Esophagus mucosa (tissue), 1 donor: ENCODE data around the gene ZNF438. TPM values are rescaled to one million over a fixed set of nuclear protein-coding genes. Genes with fewer than 3 reads are reported as not detected.

Source experiments
- ATAC-seq: fragments of 200-7000 bp; cut with Tn5 transposase; one replicate; pipeline ENCODE4 v1.9.1; 2020
- total RNA-seq: library from RNA; stranded (reverse); gene quantifications from one replicate; pipeline ENCODE4 v1.2.4, GENCODE V29; 2023
- donor health status: DM: yes; HTN: yes; CAD: no.

The ZNF438 gene
- total RNA-seq, 1 donor from 2014 or later, result 2.9 TPM

DNA sequence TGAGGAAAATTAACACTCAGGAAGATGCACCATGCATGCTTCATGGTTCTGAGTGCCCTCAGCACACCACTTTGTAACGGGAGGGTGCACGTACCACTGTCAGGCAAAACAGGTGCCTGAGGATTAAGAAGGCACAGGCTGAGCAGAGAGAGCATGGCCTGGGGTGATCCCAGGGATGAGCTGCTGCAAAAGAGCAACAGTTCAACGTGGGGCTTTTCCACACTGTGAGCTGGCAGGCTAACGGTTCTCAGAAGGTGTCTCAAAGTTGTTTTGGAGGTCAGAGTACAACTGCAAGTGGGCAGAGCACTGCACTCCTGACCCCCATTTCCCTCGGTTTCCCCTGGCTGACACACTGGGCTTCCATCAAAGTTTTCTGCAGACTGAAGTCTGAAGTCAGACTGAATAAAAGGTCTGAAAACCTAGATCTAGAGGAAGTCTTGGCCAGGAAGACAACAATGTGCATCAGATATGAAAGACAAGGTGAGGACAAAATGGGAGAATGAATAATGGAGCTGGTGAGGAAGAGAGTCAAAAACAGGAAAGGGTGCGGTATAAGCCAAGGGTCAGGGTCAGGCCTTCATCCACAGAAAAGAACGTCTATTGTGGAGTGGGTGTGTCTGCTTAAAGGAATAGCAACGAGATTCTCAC lies 20.5 kb downstream of the ZNF438 start:
- peak; percentile 65 for ATAC-seq

DNA sequence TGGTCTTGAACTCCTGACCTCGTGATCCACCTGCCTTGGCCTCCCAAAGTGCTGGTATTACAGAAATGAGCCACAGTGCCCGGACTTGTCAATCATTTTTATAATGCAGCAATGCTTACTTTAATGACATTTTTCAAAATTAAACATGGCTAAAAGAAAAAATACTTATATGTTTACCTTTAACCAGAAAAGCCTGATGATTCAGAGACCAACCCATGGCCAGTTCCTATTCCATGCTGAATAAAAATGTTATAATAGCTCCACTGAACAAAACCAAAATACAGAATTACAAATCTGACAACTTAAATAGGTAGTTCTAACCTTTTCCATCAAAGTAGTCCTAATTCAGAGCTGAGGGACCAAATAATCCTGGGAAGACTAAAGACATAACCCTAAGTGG lies 21.6 kb downstream of the ZNF438 start:
- ATAC-seq, result no peak

DNA sequence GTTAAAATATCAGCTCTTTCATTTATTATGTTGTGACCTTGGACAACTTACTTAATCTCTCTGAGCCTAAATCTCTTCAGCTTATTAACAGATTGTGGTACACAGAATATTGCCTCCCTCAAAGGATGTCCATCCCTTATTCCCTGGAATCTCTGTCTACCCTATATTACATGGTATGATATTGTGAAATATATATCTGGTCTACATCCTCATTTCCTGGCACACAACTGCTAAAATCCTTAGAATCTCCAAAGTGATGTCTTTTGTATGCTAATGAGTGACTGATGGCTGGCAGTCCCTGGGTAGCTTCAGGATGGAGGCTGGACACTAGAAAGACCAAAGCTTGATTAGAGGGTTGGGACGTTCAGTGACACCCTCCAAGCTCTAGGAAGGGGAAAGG lies 25.8 kb downstream of the ZNF438 start:
- ATAC-seq, result no peak

DNA sequence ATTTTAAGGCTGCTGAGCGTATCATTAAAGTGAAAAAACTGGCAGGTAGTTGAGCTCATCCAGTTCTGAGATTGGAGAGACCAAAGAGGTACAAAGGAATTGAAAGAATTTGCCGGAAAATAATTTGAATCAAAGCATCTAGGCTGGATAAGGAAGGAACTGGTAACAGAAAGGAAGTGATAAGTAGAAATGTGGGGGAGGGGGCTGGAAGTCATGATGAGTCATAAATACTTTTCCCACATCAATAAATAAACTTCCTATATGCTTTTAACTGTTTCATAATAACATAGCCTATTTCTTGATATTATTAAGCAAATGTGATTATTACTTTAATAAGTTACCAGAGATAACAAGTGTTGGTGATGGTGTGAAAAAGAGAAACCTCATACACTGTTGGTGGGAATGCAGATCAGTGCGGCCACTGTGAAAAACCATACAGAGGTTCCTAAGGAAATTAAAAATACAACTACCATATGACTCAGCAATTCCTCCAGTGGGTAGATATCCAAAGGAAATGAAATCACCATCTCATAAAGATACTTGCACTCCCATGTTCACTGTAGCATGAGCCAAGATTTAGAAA lies 27.0 kb downstream of the ZNF438 start:
- no peak for ATAC-seq

DNA sequence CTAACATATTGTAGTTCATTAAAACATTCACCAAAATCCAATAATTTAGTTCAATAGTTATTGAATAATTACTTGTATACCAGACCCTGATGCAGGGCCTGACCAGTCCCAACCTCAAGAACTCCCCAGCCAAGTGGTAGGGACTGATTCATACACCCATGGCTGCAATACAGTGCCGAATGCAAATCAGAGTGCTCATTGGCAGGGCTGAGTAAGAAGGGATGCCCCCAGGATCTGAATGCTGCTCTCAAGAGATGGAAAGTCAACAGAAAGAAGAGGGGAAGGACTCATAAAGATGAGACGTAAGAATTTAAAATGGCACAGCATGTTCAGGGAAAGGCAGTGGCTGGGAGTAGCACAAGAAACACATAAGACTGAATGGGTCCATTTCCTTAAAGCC lies 29.9 kb downstream of the ZNF438 start:
- no peak for ATAC-seq

DNA sequence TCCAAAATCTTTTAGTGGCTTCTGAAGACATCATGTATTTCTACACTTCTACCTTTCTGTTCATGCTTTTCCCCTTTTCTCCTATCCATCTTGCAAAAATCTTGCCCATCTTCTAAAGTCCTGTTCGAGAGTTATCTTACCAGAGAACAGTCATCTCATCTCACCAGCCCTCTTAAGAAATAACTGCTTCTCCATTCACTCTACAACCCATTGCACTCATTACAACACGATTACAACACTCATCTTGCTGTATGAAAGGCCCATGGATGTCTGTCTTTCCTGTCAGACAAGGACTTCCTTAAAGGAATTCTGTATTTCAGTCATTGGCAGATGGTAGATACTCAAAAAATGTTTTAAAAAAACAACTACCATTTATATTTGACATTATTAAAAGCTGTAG lies 30.8 kb downstream of the ZNF438 start:
- no peak for ATAC-seq

DNA sequence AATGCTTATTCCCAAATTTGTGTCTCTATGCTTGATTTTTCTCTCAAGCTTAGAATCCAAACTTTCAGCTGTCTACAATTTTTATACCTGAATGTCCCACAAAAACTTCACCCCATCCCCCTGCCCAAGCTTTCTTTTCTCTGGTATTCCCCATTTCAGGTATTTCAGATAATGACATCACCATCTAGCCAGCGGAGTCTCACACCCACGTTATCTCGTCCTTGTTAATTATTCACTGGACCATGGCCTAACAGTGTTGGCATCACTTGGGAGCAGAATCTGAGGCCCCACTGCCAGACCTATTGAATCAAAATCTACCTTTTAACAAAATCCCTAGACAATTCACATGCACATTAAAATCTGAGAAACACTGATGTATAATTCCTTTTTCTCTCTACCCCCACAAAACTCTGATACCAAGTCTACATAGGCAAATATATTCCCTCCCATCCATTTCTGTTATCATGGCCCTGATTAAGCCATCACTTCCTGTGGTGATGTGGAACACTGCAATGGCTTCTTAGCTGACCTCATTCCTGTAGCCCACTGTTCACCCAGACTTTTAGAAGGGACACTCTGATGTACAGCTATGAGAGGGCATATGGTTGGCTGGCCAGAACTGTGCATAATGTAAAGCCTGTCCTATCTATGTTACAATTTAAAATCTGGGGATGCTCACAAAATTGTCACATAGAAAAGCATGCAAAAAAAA lies 31.4 kb downstream of the ZNF438 start:
- no peak for ATAC-seq

- ATAC-seq, result peak; percentile 48
These were observed 32.5 kb downstream of the ZNF438 start for GRCh38 chr10:30999070-30999712.

DNA sequence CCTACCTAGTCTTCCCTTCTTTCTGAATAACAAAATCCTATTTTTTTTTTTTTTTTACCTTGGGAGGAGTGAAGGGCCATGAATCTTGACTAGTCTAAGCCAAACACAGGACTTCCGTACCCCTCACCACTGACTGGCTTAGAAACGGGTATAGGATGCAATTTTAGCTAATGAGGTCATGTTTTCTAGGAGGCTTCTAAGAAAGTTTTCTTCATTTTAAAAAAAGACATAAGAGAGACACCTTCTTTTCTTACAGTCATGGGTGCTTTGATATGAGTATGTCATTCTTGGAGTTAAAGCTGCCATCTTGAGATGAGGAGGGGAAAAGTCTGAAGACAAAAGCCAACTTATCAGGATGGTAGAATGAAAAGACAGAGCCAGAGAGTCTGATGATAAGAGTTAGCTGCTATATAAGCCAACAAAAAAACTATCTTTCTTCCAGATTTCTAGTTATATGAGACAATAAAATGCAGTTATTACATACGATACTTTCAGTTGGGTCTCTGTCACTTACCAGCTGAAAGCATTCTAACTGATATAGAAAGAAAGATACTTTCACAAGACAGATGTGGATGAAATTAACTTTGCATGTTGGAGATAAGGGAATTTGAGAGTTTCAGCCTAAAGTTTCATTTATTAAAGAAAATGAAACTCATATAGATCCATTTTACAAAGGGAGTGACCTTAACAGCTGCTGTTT lies 34.0 kb downstream of the ZNF438 start:
- no peak for ATAC-seq

- no peak for ATAC-seq
These were observed 35.1 kb downstream of the ZNF438 start for GRCh38 chr10:30996481-30997005.

GRCh38 chr10:30995081-30995770 lies 36.4 kb downstream of the ZNF438 start:
- no peak for ATAC-seq

DNA sequence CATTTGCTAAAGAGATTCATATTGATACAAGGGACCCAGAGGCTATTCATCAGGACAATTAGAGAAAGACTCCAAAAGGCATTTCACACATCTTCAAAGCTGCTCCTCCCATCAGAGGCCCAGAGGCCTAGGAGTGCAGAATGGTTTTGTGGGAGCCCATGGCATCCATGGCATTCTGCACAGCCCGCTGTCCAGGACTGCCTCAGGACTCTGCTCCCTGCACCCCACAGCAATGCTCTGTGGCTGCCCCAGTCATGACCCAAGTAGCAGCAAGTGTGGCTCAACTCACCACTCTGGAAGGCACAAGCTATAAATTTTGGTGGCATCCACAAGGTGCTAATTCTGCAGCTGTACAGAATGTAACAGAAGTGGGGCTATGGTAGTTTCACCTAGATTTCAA lies 38.5 kb downstream of the ZNF438 start:
- no peak for ATAC-seq

GRCh38 chr10:30992681-30993080 lies 39.0 kb downstream of the ZNF438 start:
- no peak for ATAC-seq

GRCh38 chr10:30991647-30992011 lies 40.0 kb downstream of the ZNF438 start:
- ATAC-seq, result no peak

DNA sequence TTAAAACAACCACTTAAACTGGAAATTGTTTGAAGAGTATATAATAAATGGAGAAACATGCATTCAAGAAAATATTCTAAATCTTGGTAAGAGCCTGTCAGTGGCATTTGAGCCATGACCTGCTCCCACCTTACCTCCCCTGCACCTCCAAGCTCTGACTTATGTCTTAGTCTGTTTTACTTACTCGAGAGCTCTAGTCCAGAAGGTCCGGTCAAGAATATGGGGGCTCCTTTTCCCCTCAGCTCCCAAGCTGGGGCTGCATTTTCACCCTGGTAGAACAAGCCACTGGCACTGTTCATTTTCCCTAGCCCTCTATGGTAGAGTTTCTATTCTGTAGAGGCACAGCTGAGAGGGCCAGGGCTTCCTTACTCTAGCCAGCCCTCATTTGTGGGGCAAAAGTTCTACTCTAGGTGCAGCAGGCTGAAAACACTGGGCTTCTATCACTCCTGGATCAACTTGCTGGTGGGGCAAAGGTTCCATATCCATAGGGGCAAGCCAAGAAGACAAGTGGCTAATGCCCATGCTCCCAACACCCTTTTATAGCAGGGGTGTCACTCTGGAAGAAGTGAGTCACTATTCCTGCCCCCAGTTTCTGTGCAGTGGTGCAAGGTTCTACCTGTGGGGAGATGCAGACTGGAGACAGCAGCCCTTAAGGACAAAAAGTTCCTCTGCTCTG lies 40.6 kb downstream of the ZNF438 start:
- ATAC-seq, result no peak

DNA sequence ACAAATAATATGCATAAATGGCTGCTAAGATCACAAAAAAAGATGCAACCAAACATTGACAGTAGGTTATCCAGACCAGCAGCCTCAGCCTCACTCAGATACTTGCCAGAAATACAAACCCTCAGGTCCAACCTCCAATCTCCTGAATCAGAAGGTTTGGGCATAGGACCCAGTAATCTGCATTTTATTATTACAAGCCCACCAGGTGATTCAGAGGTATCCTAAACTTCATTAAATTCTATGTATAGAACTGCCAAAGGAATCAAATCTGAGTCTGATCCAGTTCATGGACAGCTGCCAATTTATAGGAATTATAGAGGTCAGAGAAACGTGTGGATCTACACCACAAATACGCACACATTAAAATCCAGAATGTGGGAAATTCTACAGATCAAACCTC lies 41.3 kb downstream of the ZNF438 start:
- no peak for ATAC-seq

DNA sequence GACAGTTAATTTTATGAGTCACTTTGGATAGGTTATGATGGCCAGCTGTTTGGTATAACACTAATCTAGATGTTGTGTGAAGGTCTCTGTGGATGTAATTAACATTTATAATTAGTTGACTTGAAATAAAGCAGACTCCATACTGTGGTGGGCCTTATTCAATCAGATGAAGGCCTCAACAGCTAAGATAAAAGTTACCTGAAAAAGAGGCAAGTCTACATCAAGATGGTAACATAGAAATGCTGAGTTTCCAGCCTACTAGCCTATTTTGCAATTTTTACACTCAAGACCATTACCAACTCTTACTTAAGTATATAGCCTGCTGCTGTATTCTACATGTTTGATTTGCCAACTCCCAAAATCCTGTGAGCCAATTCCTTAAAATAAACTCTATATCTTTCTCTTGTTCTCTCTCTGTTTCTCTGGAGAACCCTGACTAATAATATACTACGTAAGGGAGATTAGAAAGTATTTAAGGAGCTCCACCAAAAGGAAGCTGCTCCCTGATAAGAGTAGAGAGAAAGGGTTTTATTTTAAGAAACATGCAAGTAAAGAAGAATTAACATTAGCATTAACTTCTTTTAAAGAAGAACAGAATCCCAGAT lies 42.7 kb downstream of the ZNF438 start:
- no peak for ATAC-seq

GRCh38 chr10:30987463-30987862 lies 44.2 kb downstream of the ZNF438 start:
- no peak for ATAC-seq

- ATAC-seq, result no peak
These were observed 45.6 kb downstream of the ZNF438 start for GRCh38 chr10:30986053-30986555.

DNA sequence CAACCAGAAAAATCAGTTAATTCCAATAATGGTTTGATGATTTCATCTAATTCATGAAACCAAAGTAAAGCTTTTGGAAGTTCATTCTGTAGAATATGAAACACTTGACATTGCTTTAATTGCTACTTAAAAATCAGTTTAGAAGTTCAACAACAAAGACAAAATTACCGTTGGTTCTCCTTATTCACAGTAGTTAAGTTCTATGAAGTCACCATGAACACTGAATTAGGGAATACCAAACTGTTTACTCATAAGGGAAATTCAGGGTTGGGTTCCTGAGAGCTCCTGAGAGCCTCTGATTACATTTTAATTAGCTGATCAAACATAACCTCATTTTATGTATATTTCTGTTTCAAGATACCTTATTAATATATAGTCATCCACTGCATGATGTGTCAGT lies 46.2 kb downstream of the ZNF438 start:
- no peak for ATAC-seq
